GM19324 (cell line): Measurements from ENCODE around the gene BRAT1.

Source experiments
- ATAC-seq: cut with Tn5 transposase; IDR thresholded peaks from one replicate; pipeline ENCODE4 v1.9.1; 2021; ENCODE audit warnings: mild to moderate bottlenecking, moderate library complexity; ENCODE audit not compliant: unreplicated experiment, low FRiP score

The BRAT1 gene

GRCh38 chr7:2514473-2515423 lies 40.6 kb downstream of the BRAT1 start:
- ATAC-seq: no peak

- no peak for ATAC-seq
Measured at GRCh38 chr7:2513702-2514101, 41.6 kb downstream of the BRAT1 start.

GRCh38 chr7:2512713-2513112 lies 42.6 kb downstream of the BRAT1 start:
- ATAC-seq: no peak

GRCh38 chr7:2512179-2512661 lies 43.1 kb downstream of the BRAT1 start:
- no peak for ATAC-seq

GRCh38 chr7:2511769-2512168 lies 43.6 kb downstream of the BRAT1 start:
- ATAC-seq: no peak

GRCh38 chr7:2510909-2511768 lies 44.2 kb downstream of the BRAT1 start:
- peak; percentile 32 for ATAC-seq

- ATAC-seq: no peak
Measured at GRCh38 chr7:2510130-2510776, 45.1 kb downstream of the BRAT1 start.

GRCh38 chr7:2509298-2509906 lies 45.9 kb downstream of the BRAT1 start:
- ATAC-seq: no peak

- peak; percentile 43 for ATAC-seq
Measured at GRCh38 chr7:2508327-2509215, 46.8 kb downstream of the BRAT1 start.

GRCh38 chr7:2507917-2508306 lies 47.4 kb downstream of the BRAT1 start:
- no peak for ATAC-seq

- no peak for ATAC-seq
Measured at GRCh38 chr7:2507208-2507916, 48.0 kb downstream of the BRAT1 start.

- no peak for ATAC-seq
Measured at GRCh38 chr7:2505401-2505800, 49.9 kb downstream of the BRAT1 start.

- ATAC-seq: no peak
Measured at GRCh38 chr7:2504889-2505375, 50.4 kb downstream of the BRAT1 start.

GRCh38 chr7:2504128-2504888 lies 51.0 kb downstream of the BRAT1 start:
- no peak for ATAC-seq

GRCh38 chr7:2503056-2503941 lies 52.0 kb downstream of the BRAT1 start:
- ATAC-seq: no peak

GRCh38 chr7:2502647-2502966 lies 52.7 kb downstream of the BRAT1 start:
- no peak for ATAC-seq
